A549 (cell line): ENCODE measurements around the gene SHANK3. TPM values are rescaled to one million over a fixed set of nuclear protein-coding genes. Genes with fewer than 3 reads are reported as not detected.

Experiments used
- ATAC-seq, 2 experiments: fragments of 200-7000 bp in 1 of 2; fragments of >200 bp in 1 of 2; cut with Nextera tagmentation in 1 of 2; cut with Tn5 transposase in 1 of 2; 3 replicates each; pipeline versions ENCODE4 v1.8.0 to v1.9.1; 2018 to 2020; ENCODE audit warnings: mild to moderate bottlenecking in 1 of 2, moderate library complexity in 1 of 2
- CTCF ChIA-PET: fragments of 300-600 bp; sonication (Branson Sonifier 250); formaldehyde crosslinking; extraction: SDS; loops from one replicate; lab custom pipeline; 2021; ENCODE audit warnings: antibody characterized with exemption, inconsistent platforms; lab: Yijun Ruan, JAX
- POLR2A ChIA-PET: fragments of 350-600 bp; formaldehyde crosslinking; extraction: SDS; loops from one replicate; lab custom pipeline; 2021; ENCODE audit warnings: antibody characterized with exemption, inconsistent platforms; lab: Yijun Ruan, JAX
- DNase-seq, 2 experiments: peaks; one replicate each; pipeline versions ENCODE4 v3.0.0 to v3.0.0-alpha.2; 2011 to 2016; ENCODE audit warnings: low read depth in 1 of 2, low spot score in 1 of 2
- FAIRE-seq: peaks from 2 replicates; lab custom pipeline; 2011; peaks lifted over from hg19 to GRCh38; lab: Jason Lieb, UNC
- H3K27ac ChIP-seq, 2 experiments: fragments of >200 bp; sonication (Bioruptor Twin); formaldehyde crosslinking; 3 replicates each; pipeline ENCODE4 v1.5.1; 2016 to 2017
- H3K4me1 ChIP-seq: fragments of >200 bp; sonication (Bioruptor Twin); formaldehyde crosslinking; 3 replicates; pipeline ENCODE4 v1.6.1; 2016
- H3K4me2 ChIP-seq: fragments of >200 bp; sonication (Bioruptor Twin); formaldehyde crosslinking; 3 replicates; pipeline ENCODE4 v1.6.1; 2016
- H3K4me3 ChIP-seq: fragments of >200 bp; sonication (Bioruptor Twin); formaldehyde crosslinking; 3 replicates; pipeline ENCODE4 v1.5.1; 2016
- H3K9me3 ChIP-seq: fragments of >200 bp; sonication (Bioruptor Twin); formaldehyde crosslinking; 3 replicates; pipeline ENCODE4 v1.6.1; 2016
- BHLHE40 ChIP-seq: IDR thresholded peaks from 2 replicates; pipeline ENCODE4 v1.6.1; 2012; ENCODE audit warnings: low read depth, low read length, inconsistent platforms
- CBX2 ChIP-seq: fragments of 200-600 bp; sonication (generic); IDR thresholded peaks from 2 replicates; pipeline ENCODE4 v1.6.1; 2016; ENCODE audit warnings: low read depth, mild to moderate bottlenecking, borderline replicate concordance
- EHF ChIP-seq: fragments of 250-450 bp; sonication (Bioruptor Pico); IDR thresholded peaks from 2 replicates; pipeline ENCODE4 v1.5.0; 2020; ENCODE audit warnings: mild to moderate bottlenecking
- EHMT2 ChIP-seq: fragments of 200-600 bp; sonication (generic); IDR thresholded peaks from 2 replicates; pipeline ENCODE4 v1.6.1; 2016; ENCODE audit warnings: antibody characterized with exemption, low read depth, mild to moderate bottlenecking, moderate library complexity
- FOXS1 ChIP-seq: fragments of 250-450 bp; sonication (Bioruptor Pico); IDR thresholded peaks from 2 replicates; pipeline ENCODE4 v1.5.0; 2020; ENCODE audit warnings: mild to moderate bottlenecking, moderate library complexity
- HOXB5 ChIP-seq: fragments of 250-450 bp; sonication (Bioruptor Pico); IDR thresholded peaks from 2 replicates; pipeline ENCODE4 v1.5.0; 2020; ENCODE audit warnings: mild to moderate bottlenecking, moderate library complexity
- KDM1A ChIP-seq: fragments of 200-600 bp; sonication (generic); IDR thresholded peaks from 2 replicates; pipeline ENCODE4 v1.6.1; 2016; ENCODE audit warnings: low read depth, mild to moderate bottlenecking
- NFE2L2 ChIP-seq: fragments of 150-350 bp; conservative IDR thresholded peaks from 2 replicates; pipeline ENCODE4 v1.6.1; 2014; ENCODE audit warnings: low read length
- RCOR1 ChIP-seq: fragments of 150-350 bp; IDR thresholded peaks from 2 replicates; pipeline ENCODE4 v1.6.1; 2014; ENCODE audit warnings: antibody characterized with exemption, low read length, low read depth
- REST ChIP-seq: fragments of 200-600 bp; sonication (generic); IDR thresholded peaks from 2 replicates; pipeline ENCODE4 v1.6.1; 2016; ENCODE audit warnings: antibody characterized with exemption, mild to moderate bottlenecking, moderate library complexity
- TFCP2L1 ChIP-seq: fragments of 250-450 bp; sonication (Bioruptor Pico); IDR thresholded peaks from 2 replicates; pipeline ENCODE4 v1.5.0; 2021; ENCODE audit warnings: mild to moderate bottlenecking
- USF2 ChIP-seq: fragments of 450-650 bp; IDR thresholded peaks from 2 replicates; pipeline ENCODE4 v1.6.1; 2014; ENCODE audit warnings: antibody characterized with exemption
- ZC3H11A ChIP-seq: fragments of 450-650 bp; IDR thresholded peaks from 2 replicates; pipeline ENCODE4 v1.6.1; 2014; ENCODE audit warnings: antibody characterized with exemption, mild to moderate bottlenecking
- WGBS: methylation state at CpG from one replicate; pipeline ENCODE4 v1.1.6; 2017; ENCODE audit errors: missing lambda C conversion rate; 5-methylcytosine and 5-hydroxymethylcytosine counted together
- polyA plus RNA-seq, 4 experiments: library from polyadenylated mRNA; depleted of rRNA in 3 of 4; stranded (reverse); fragments of >200 nt; fragmentation: RNase III in 1 of 4; extraction: RNeasy Plus Mini Kit Qiagen cat#74134 plus additional on column Dnase treatment in 1 of 4; gene quantifications; 2 replicates in 3 of 4; 3 replicates in 1 of 4; pipeline ENCODE4 v1.2.3, GENCODE V29; 2011 to 2017
- small RNA-seq, 6 experiments: library from RNA; depleted of rRNA; stranded (forward); fragments of <200 nt; gene quantifications; one replicate each; pipeline ENCODE3, GENCODE V24; 2012
- TF ChIP-seq, protein P1 (sequence below): fragments of 250-450 bp; sonication (Bioruptor Pico); IDR thresholded peaks from 2 replicates; pipeline ENCODE4 v1.5.0; 2020; ENCODE audit warnings: low read depth, mild to moderate bottlenecking, moderate library complexity

The SHANK3 gene
- polyA plus RNA-seq, 2 of the 4 experiments (the other 2 are of a cell fraction) = 0.53 to 2.4 TPM

- TF ChIP-seq RCOR1 (no peak), REST (no peak)
- H3K4me2 ChIP-seq = no peak overlapping the region
- no peaks in the 10 kb centered on the region for H3K9me3 ChIP-seq
- FAIRE-seq (no peak), ATAC-seq (no peak), DNase-seq (no peak)
- POLR2A ChIA-PET = no interaction called here
- no peak overlapping the region for H3K4me3 ChIP-seq
- WGBS = 98% methylated on average over 7 of the region's 32 CpGs
- H3K27ac ChIP-seq = no peak overlapping the region
- no peaks in the 10 kb centered on the region for H3K4me1 ChIP-seq
- CTCF ChIA-PET = interaction anchor here (1.1 kb wide), 1 partner anchor 10 kb away, joined by 5 read pairs; no protein-coding TSS in a partner anchor
Observed at GRCh38 chr22:50721257-50721844, 48.7 kb downstream of the SHANK3 start.

DNA sequence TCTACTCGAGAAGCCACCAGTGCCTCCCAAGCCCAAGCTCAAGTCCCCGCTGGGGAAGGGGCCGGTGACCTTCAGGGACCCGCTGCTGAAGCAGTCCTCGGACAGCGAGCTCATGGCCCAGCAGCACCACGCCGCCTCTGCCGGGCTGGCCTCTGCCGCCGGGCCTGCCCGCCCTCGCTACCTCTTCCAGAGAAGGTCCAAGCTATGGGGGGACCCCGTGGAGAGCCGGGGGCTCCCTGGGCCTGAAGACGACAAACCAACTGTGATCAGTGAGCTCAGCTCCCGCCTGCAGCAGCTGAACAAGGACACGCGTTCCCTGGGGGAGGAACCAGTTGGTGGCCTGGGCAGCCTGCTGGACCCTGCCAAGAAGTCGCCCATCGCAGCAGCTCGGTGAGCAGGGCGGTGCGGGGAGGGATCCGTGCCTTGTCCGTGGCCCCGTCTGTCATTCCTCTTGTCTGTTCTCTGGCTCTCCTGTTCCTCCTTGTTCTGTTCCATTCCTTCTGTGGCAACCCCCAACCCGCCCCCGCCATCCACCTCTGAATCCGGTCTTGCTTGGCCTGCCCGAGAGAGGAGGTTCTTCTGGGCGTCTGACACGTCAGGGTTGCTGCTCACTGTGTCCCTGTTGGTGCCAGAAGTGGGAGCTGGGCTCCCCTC, 49.6 kb downstream of the SHANK3 start:
- 92% methylated on average over 27 of the region's 33 CpGs for WGBS
- ATAC-seq (no peak), DNase-seq (no peak), FAIRE-seq (no peak)
- POLR2A ChIA-PET = no interaction called here
- Histone ChIP-seq H3K27ac (no peak overlapping the region), H3K9me3 (no peaks in the 10 kb centered on the region), H3K4me2 (no peak overlapping the region), H3K4me1 (no peaks in the 10 kb centered on the region), H3K4me3 (no peak overlapping the region)
- CTCF ChIA-PET = interaction anchor here (1.1 to 1.5 kb wide), 2 partner anchors 9 to 10 kb away, joined by 5 to 7 read pairs; no protein-coding TSS in a partner anchor
- TF ChIP-seq, protein P1, sequence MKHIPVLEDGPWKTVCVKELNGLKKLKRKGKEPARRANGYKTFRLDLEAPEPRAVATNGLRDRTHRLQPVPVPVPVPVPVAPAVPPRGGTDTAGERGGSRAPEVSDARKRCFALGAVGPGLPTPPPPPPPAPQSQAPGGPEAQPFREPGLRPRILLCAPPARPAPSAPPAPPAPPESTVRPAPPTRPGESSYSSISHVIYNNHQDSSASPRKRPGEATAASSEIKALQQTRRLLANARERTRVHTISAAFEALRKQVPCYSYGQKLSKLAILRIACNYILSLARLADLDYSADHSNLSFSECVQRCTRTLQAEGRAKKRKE (CRISPR knock-in tag) = no peak
- TF ChIP-seq KDM1A = no peak
- no peak for TF ChIP-seq HOXB5
- no peak for TF ChIP-seq EHF (CRISPR knock-in tag)
- TF ChIP-seq ZC3H11A = no peak
- TF ChIP-seq NFE2L2 = no peak
- no peak for TF ChIP-seq BHLHE40
- TF ChIP-seq USF2 = no peak
- no peak for TF ChIP-seq FOXS1 (CRISPR knock-in tag)
- no peak for TF ChIP-seq TFCP2L1 (CRISPR knock-in tag)
- TF ChIP-seq CBX2 = no peak
- TF ChIP-seq EHMT2 = no peak

Small RNAs within 50 kb of the gene (small RNA-seq; reads per million reads assigned to genes)
- gene RF00019 (0 reads per million in 6 experiments), gene RNU6-409P (0 reads per million in 6 experiments)

Other genes with a start within 250 kb of the SHANK3 start
- 9.6 and 12.7 TPM in 2 replicates for gene SBF1, start 197.8 kb upstream of the SHANK3 start, polyA plus RNA-seq (2011; rRNA removed)
- gene SBF1, start 197.8 kb upstream of the SHANK3 start, polyA plus RNA-seq (2017; fragmentation: RNase III; extraction: RNeasy Plus Mini Kit Qiagen cat#74134 plus additional on column Dnase treatment) = 19.5 to 23.0 TPM (median 20.9 TPM) in 3 replicates
- gene ADM2, start 191.3 kb upstream of the SHANK3 start, polyA plus RNA-seq (2011; rRNA removed) = 0.99 and 1.1 TPM in 2 replicates
- gene ADM2, start 191.3 kb upstream of the SHANK3 start, polyA plus RNA-seq (2017; fragmentation: RNase III; extraction: RNeasy Plus Mini Kit Qiagen cat#74134 plus additional on column Dnase treatment) = 0.46 to 0.62 TPM (median 0.50 TPM) in 3 replicates
- 0.08 and 0.20 TPM in 2 replicates for gene MIOX, start 186.0 kb upstream of the SHANK3 start, polyA plus RNA-seq (2011; rRNA removed)
- gene MIOX, start 186.0 kb upstream of the SHANK3 start, polyA plus RNA-seq (2017; fragmentation: RNase III; extraction: RNeasy Plus Mini Kit Qiagen cat#74134 plus additional on column Dnase treatment) = not detected in 3 replicates
- 13.0 and 15.1 TPM in 2 replicates for gene LMF2, start 165.1 kb upstream of the SHANK3 start, polyA plus RNA-seq (2011; rRNA removed)
- gene LMF2, start 165.1 kb upstream of the SHANK3 start, polyA plus RNA-seq (2017; fragmentation: RNase III; extraction: RNeasy Plus Mini Kit Qiagen cat#74134 plus additional on column Dnase treatment) = 31.8 to 34.2 TPM (median 32.5 TPM) in 3 replicates
- 13.9 and 14.3 TPM in 2 replicates for gene NCAPH2, start 164.6 kb upstream of the SHANK3 start, polyA plus RNA-seq (2011; rRNA removed)
- gene NCAPH2, start 164.6 kb upstream of the SHANK3 start, polyA plus RNA-seq (2017; fragmentation: RNase III; extraction: RNeasy Plus Mini Kit Qiagen cat#74134 plus additional on column Dnase treatment) = 27.7 to 29.4 TPM (median 29.1 TPM) in 3 replicates
- gene SCO2, start 147.2 kb upstream of the SHANK3 start, polyA plus RNA-seq (2011; rRNA removed) = 0.37 and 1.9 TPM in 2 replicates
- 1.7 to 2.6 TPM (median 2.3 TPM) in 3 replicates for gene SCO2, start 147.2 kb upstream of the SHANK3 start, polyA plus RNA-seq (2017; fragmentation: RNase III; extraction: RNeasy Plus Mini Kit Qiagen cat#74134 plus additional on column Dnase treatment)
- gene TYMP, start 142.8 kb upstream of the SHANK3 start, polyA plus RNA-seq (2011; rRNA removed) = 4.8 and 5.9 TPM in 2 replicates
- gene TYMP, start 142.8 kb upstream of the SHANK3 start, polyA plus RNA-seq (2017; fragmentation: RNase III; extraction: RNeasy Plus Mini Kit Qiagen cat#74134 plus additional on column Dnase treatment) = 9.0 to 11.0 TPM (median 10.6 TPM) in 3 replicates
- gene KLHDC7B, start 126.9 kb upstream of the SHANK3 start, polyA plus RNA-seq (2011; rRNA removed) = 0.09 and 0.15 TPM in 2 replicates
- not detected in 3 replicates for gene KLHDC7B, start 126.9 kb upstream of the SHANK3 start, polyA plus RNA-seq (2017; fragmentation: RNase III; extraction: RNeasy Plus Mini Kit Qiagen cat#74134 plus additional on column Dnase treatment)
- 0.30 and 0.59 TPM in 2 replicates for gene SYCE3, start 109.9 kb upstream of the SHANK3 start, polyA plus RNA-seq (2011; rRNA removed)
- 0.29 to 0.45 TPM in 2 of 3 replicates, not detected in the other for gene SYCE3, start 109.9 kb upstream of the SHANK3 start, polyA plus RNA-seq (2017; fragmentation: RNase III; extraction: RNeasy Plus Mini Kit Qiagen cat#74134 plus additional on column Dnase treatment)
- gene CPT1B, start 94.4 kb upstream of the SHANK3 start, polyA plus RNA-seq (2011; rRNA removed) = 12.1 and 16.5 TPM in 2 replicates
- 21.1 to 27.5 TPM (median 26.5 TPM) in 3 replicates for gene CPT1B, start 94.4 kb upstream of the SHANK3 start, polyA plus RNA-seq (2017; fragmentation: RNase III; extraction: RNeasy Plus Mini Kit Qiagen cat#74134 plus additional on column Dnase treatment)
- 16.4 and 22.7 TPM in 2 replicates for gene CHKB, start 90.0 kb upstream of the SHANK3 start, polyA plus RNA-seq (2011; rRNA removed)
- gene CHKB, start 90.0 kb upstream of the SHANK3 start, polyA plus RNA-seq (2017; fragmentation: RNase III; extraction: RNeasy Plus Mini Kit Qiagen cat#74134 plus additional on column Dnase treatment) = 21.0 to 26.1 TPM (median 25.8 TPM) in 3 replicates
- gene MAPK8IP2, start 72.0 kb upstream of the SHANK3 start, polyA plus RNA-seq (2011; rRNA removed) = 0.75 and 0.76 TPM in 2 replicates
- 2.2 to 3.0 TPM (median 2.8 TPM) in 3 replicates for gene MAPK8IP2, start 72.0 kb upstream of the SHANK3 start, polyA plus RNA-seq (2017; fragmentation: RNase III; extraction: RNeasy Plus Mini Kit Qiagen cat#74134 plus additional on column Dnase treatment)
- 7.7 and 9.1 TPM in 2 replicates for gene ARSA, start 44.7 kb upstream of the SHANK3 start, polyA plus RNA-seq (2011; rRNA removed)
- gene ARSA, start 44.7 kb upstream of the SHANK3 start, polyA plus RNA-seq (2017; fragmentation: RNase III; extraction: RNeasy Plus Mini Kit Qiagen cat#74134 plus additional on column Dnase treatment) = 15.9 to 22.5 TPM (median 19.5 TPM) in 3 replicates
- gene ACR, start 65.4 kb downstream of the SHANK3 start, polyA plus RNA-seq (2011; rRNA removed) = not detected in 2 replicates
- gene ACR, start 65.4 kb downstream of the SHANK3 start, polyA plus RNA-seq (2017; fragmentation: RNase III; extraction: RNeasy Plus Mini Kit Qiagen cat#74134 plus additional on column Dnase treatment) = 0.11 TPM in 1 of 3 replicates, not detected in the others
- 32.6 and 35.7 TPM in 2 replicates for gene RABL2B, start 110.8 kb downstream of the SHANK3 start, polyA plus RNA-seq (2011; rRNA removed)
- 22.1 to 25.5 TPM (median 24.0 TPM) in 3 replicates for gene RABL2B, start 110.8 kb downstream of the SHANK3 start, polyA plus RNA-seq (2017; fragmentation: RNase III; extraction: RNeasy Plus Mini Kit Qiagen cat#74134 plus additional on column Dnase treatment)